HepG2 (cell line): ENCODE data around the gene COL10A1. TPM values are rescaled to one million over a fixed set of nuclear protein-coding genes. Genes with fewer than 3 reads are reported as not detected.

Experiments
- BRCA1 ChIP-seq: sonication (generic); formaldehyde crosslinking; IDR thresholded peaks from 2 replicates; pipeline ENCODE4 v1.4.0; 2020; ENCODE audit warnings: missing genetic modification reagents
- FOXP1 ChIP-seq, 2 experiments: fragments of 450-650 bp in 1 of 2; IDR thresholded peaks; 2 replicates each; pipeline ENCODE4 v1.6.1; 2017 to 2018; ENCODE audit warnings: antibody characterized with exemption in 1 of 2
- HBP1 ChIP-seq: IDR thresholded peaks from 2 replicates; pipeline ENCODE4 v1.6.1; 2016; ENCODE audit warnings: low read depth, control low read depth
- JUN ChIP-seq: sonication (generic); formaldehyde crosslinking; IDR thresholded peaks from 2 replicates; pipeline ENCODE4 v1.4.0; 2020; ENCODE audit warnings: mild to moderate bottlenecking, missing genetic modification reagents
- MZF1 ChIP-seq: sonication (generic); formaldehyde crosslinking; IDR thresholded peaks from 2 replicates; pipeline ENCODE4 v1.8.1; 2023; ENCODE audit warnings: mild to moderate bottlenecking, missing genetic modification reagents, borderline replicate concordance
- NBN ChIP-seq: fragments of 450-650 bp; conservative IDR thresholded peaks from 2 replicates; pipeline ENCODE4 v1.6.1; 2017
- PAWR ChIP-seq: sonication (generic); formaldehyde crosslinking; IDR thresholded peaks from 2 replicates; pipeline ENCODE4 v1.4.0; 2020; ENCODE audit warnings: missing genetic modification reagents, mild to moderate bottlenecking, borderline replicate concordance
- SIX1 ChIP-seq: sonication (generic); formaldehyde crosslinking; IDR thresholded peaks from 2 replicates; pipeline ENCODE4 v1.4.0; 2020; ENCODE audit warnings: missing genetic modification reagents, borderline replicate concordance
- TBL1XR1 ChIP-seq: fragments of 150-350 bp; IDR thresholded peaks from 2 replicates; pipeline ENCODE4 v1.6.1; 2014; ENCODE audit warnings: borderline replicate concordance, low read length; ENCODE audit not compliant: partially characterized antibody
- TEAD3 ChIP-seq: optimal IDR thresholded peaks from 2 replicates; pipeline ENCODE3; 2016; ENCODE audit warnings: borderline replicate concordance
- ZBTB38 ChIP-seq: sonication (generic); formaldehyde crosslinking; IDR thresholded peaks from 2 replicates; pipeline ENCODE4 v1.5.1; 2020; ENCODE audit warnings: mild to moderate bottlenecking, missing genetic modification reagents
- ZMYM4 ChIP-seq: sonication (generic); formaldehyde crosslinking; IDR thresholded peaks from 2 replicates; pipeline ENCODE4 v1.8.1; 2023; ENCODE audit warnings: mild to moderate bottlenecking, missing genetic modification reagents
- ZNF234 ChIP-seq: sonication (generic); formaldehyde crosslinking; conservative IDR thresholded peaks from 2 replicates; pipeline ENCODE4 v1.5.1; 2020; ENCODE audit warnings: mild to moderate bottlenecking, missing genetic modification reagents
- ZNF292 ChIP-seq: sonication (generic); formaldehyde crosslinking; IDR thresholded peaks from 2 replicates; pipeline ENCODE4 v1.8.1; 2022; ENCODE audit warnings: mild to moderate bottlenecking, low read depth, missing genetic modification reagents, borderline replicate concordance
- ZNF589 ChIP-seq: sonication (generic); formaldehyde crosslinking; conservative IDR thresholded peaks from 2 replicates; pipeline ENCODE4 v1.8.0; 2022; ENCODE audit warnings: mild to moderate bottlenecking, moderate library complexity, missing genetic modification reagents
- ZNF607 ChIP-seq: sonication (generic); formaldehyde crosslinking; IDR thresholded peaks from 2 replicates; pipeline ENCODE4 v1.5.1; 2020; ENCODE audit warnings: missing genetic modification reagents, mild to moderate bottlenecking, borderline replicate concordance
- ZNF652 ChIP-seq: IDR thresholded peaks from 2 replicates; pipeline ENCODE4 v1.6.1; 2016; ENCODE audit warnings: low read depth, borderline replicate concordance
- ZZZ3 ChIP-seq: sonication (generic); formaldehyde crosslinking; IDR thresholded peaks from 2 replicates; pipeline ENCODE4 v1.4.0; 2020; ENCODE audit warnings: missing genetic modification reagents, mild to moderate bottlenecking, borderline replicate concordance
- polyA plus RNA-seq, 8 experiments: library from polyadenylated mRNA; depleted of rRNA in 3 of 8; stranded (reverse) in 7 of 8; unstranded in 1 of 8; fragments of >200 nt; fragmentation: Illumina TruSeq in 4 of 8; extraction: Trizol in 4 of 8; gene quantifications; 2 replicates each; pipeline versions ENCODE4 v1.2.1 to v1.2.3, GENCODE V29; 2011 to 2016; ENCODE audit warnings: low read depth in 4 of 8, missing spikeins in 1 of 8, mixed read lengths in 1 of 8; ENCODE audit not compliant: insufficient read depth in 1 of 8
- total RNA-seq, 5 experiments: library from RNA; depleted of rRNA; stranded (reverse); fragments of >200 nt; fragmentation: Illumina TruSeq; extraction: Trizol; gene quantifications; 2 replicates each; pipeline ENCODE4 v1.2.3, GENCODE V29; 2016; ENCODE audit warnings: low read depth in 1 of 5
- TF ChIP-seq, protein P1 (sequence below): sonication (generic); formaldehyde crosslinking; IDR thresholded peaks from 2 replicates; pipeline ENCODE4 v1.5.0; 2020; ENCODE audit warnings: missing genetic modification reagents, mild to moderate bottlenecking, borderline replicate concordance
- TF ChIP-seq, protein P2 (sequence below): sonication (generic); formaldehyde crosslinking; IDR thresholded peaks from 2 replicates; pipeline ENCODE4 v1.4.0; 2020; ENCODE audit warnings: missing genetic modification reagents, borderline replicate concordance
- TF ChIP-seq, protein P3 (sequence below): sonication (generic); formaldehyde crosslinking; IDR thresholded peaks from 2 replicates; pipeline ENCODE4 v1.5.1; 2020; ENCODE audit warnings: mild to moderate bottlenecking, missing genetic modification reagents, moderate library complexity

The COL10A1 gene
- total and polyA plus RNA-seq, 2 of the 13 experiments (the other 11 are each of a cell fraction or from before 2014, with no cell fraction given) = 0.07 TPM; not detected in 1

DNA sequence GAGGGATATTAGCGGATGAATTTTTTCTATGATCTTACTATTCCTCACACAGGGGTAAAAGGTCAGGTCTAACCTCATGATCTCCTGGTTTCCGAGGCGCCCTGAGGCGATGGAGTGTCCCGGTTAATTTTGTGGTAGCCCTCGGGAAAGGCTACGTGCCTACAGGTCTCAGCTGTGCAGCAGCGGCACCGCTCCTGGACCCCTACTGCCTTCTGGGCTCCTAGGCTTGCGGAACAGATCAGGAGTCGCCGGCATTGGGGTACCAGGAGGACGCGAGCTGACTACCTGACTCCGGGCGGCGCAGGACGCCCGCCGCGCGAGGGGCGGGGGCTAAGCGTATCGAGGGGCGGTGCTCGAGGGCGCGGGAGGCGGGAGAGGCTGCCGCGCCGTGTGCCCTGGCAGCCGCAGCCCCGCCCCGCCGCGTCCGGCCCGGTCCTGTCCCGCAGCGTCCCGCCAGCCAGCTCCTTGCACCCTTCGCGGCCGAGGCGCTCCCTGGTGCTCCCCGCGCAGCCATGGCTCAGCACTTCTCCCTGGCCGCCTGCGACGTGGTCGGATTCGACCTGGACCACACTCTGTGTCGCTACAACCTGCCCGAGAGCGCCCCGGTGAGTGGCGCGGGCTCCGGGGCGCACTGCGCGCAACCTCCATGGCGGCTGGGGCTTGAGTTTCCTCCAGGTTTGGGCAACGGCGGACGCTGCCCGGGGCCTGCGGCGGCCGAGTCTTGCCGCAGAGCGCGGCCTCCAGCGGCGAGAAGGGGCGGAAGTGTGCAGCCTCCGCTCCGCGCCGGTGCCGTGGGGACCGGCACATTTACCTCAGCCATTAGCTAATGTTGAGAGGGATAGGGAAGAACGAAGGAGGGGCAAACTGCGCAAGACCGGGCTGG is 25.3 kb downstream of the COL10A1 start, which contains the start of gene NT5DC1 (continued):
- TF ChIP-seq HBP1 = peak; percentile 53
- TF ChIP-seq FOXP1 (IDR thresholded peaks at IDR 0.05) = no peak
- TF ChIP-seq FOXP1 (CRISPR knock-in tag; IDR thresholded peaks at IDR 0.05) = no peak
- TF ChIP-seq NBN = no peak
- no peak for TF ChIP-seq ZNF652 (CRISPR knock-in tag)
- no peak for TF ChIP-seq TBL1XR1
- no peak for TF ChIP-seq MZF1
- peak; percentile 7 for TF ChIP-seq TEAD3 (CRISPR knock-in tag)
- TF ChIP-seq PAWR (CRISPR knock-in tag) = no peak; the same call in 1 of the 2 replicates
- TF ChIP-seq ZNF234 (CRISPR knock-in tag) = 0 out of 2 replicates have a peak, but pooled peaks have one; percentile 82
- no peak for TF ChIP-seq ZNF589 (CRISPR knock-in tag)
- no peak for TF ChIP-seq ZZZ3 (CRISPR knock-in tag)
- TF ChIP-seq, protein P1, sequence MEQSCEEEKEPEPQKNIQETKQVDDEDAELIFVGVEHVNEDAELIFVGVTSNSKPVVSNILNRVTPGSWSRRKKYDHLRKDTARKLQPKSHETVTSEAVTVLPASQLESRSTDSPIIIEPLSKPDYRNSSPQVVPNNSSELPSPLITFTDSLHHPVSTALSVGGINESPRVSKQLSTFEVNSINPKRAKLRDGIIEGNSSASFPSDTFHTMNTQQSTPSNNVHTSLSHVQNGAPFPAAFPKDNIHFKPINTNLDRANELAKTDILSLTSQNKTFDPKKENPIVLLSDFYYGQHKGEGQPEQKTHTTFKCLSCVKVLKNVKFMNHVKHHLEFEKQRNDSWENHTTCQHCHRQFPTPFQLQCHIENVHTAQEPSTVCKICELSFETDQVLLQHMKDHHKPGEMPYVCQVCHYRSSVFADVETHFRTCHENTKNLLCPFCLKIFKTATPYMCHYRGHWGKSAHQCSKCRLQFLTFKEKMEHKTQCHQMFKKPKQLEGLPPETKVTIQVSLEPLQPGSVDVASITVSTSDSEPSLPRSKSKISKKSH (CRISPR knock-in tag) = no peak
- TF ChIP-seq, protein P2, sequence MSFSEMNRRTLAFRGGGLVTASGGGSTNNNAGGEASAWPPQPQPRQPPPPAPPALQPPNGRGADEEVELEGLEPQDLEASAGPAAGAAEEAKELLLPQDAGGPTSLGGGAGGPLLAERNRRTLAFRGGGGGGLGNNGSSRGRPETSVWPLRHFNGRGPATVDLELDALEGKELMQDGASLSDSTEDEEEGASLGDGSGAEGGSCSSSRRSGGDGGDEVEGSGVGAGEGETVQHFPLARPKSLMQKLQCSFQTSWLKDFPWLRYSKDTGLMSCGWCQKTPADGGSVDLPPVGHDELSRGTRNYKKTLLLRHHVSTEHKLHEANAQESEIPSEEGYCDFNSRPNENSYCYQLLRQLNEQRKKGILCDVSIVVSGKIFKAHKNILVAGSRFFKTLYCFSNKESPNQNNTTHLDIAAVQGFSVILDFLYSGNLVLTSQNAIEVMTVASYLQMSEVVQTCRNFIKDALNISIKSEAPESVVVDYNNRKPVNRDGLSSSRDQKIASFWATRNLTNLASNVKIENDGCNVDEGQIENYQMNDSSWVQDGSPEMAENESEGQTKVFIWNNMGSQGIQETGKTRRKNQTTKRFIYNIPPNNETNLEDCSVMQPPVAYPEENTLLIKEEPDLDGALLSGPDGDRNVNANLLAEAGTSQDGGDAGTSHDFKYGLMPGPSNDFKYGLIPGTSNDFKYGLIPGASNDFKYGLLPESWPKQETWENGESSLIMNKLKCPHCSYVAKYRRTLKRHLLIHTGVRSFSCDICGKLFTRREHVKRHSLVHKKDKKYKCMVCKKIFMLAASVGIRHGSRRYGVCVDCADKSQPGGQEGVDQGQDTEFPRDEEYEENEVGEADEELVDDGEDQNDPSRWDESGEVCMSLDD = peak; percentile 91
- TF ChIP-seq ZBTB38 = peak; percentile 91
- no peak; the same call in 1 of the 2 replicates for TF ChIP-seq JUN (CRISPR knock-in tag)
- TF ChIP-seq ZMYM4 (CRISPR knock-in tag) = peak; percentile 98
- peak; percentile 97 for TF ChIP-seq BRCA1 (CRISPR knock-in tag)
- no peak for TF ChIP-seq SIX1
- peak; percentile 97 for TF ChIP-seq ZNF607 (CRISPR knock-in tag)
- TF ChIP-seq, protein P3, sequence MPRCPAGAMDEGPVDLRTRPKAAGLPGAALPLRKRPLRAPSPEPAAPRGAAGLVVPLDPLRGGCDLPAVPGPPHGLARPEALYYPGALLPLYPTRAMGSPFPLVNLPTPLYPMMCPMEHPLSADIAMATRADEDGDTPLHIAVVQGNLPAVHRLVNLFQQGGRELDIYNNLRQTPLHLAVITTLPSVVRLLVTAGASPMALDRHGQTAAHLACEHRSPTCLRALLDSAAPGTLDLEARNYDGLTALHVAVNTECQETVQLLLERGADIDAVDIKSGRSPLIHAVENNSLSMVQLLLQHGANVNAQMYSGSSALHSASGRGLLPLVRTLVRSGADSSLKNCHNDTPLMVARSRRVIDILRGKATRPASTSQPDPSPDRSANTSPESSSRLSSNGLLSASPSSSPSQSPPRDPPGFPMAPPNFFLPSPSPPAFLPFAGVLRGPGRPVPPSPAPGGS (CRISPR knock-in tag) = peak; percentile 99
- peak; percentile 69; the same call in 1 of the 2 replicates for TF ChIP-seq ZNF292 (CRISPR knock-in tag)
